ENCODE data around the gene HMX3.

- TF ChIP-seq POLR2A (IDR thresholded peaks at IDR 0.05), result no peak
- no peak for TF ChIP-seq CTCF (IDR thresholded peaks at IDR 0.05)
Observed at GRCh38 chr10:123145542-123146012, 9.8 kb downstream of the HMX3 start.
